NOMO-1 treated with DMSO at 0.1 percent for 48 hours (cell line): ENCODE measurements around the gene SLC7A8.
A peak's percentile ranks its signal among the peaks of the same experiment; 100 is the strongest.

ENCODE experiments used
- DNase-seq: peaks from one replicate; lab custom pipeline; 2025; ENCODE audit not compliant: unreplicated experiment; lab: John Stamatoyannopoulos, UW

The SLC7A8 gene

GRCh38 chr14:23132970-23133369 lies 50.5 kb downstream of the SLC7A8 start:
- DNase-seq, result no peak

GRCh38 chr14:23131482-23131881 lies 52.0 kb downstream of the SLC7A8 start:
- no peak for DNase-seq

GRCh38 chr14:23130871-23131270 lies 52.6 kb downstream of the SLC7A8 start:
- DNase-seq, result no peak

GRCh38 chr14:23129759-23130316 lies 53.6 kb downstream of the SLC7A8 start:
- no peak for DNase-seq

- DNase-seq, result no peak
Observed at GRCh38 chr14:23128969-23129758, 54.3 kb downstream of the SLC7A8 start.

- DNase-seq, result no peak
Observed at GRCh38 chr14:23127861-23128260, 55.6 kb downstream of the SLC7A8 start.

- no peak for DNase-seq
Observed at GRCh38 chr14:23126548-23127278, 56.7 kb downstream of the SLC7A8 start.

- no peak for DNase-seq
Observed at GRCh38 chr14:23125933-23126524, 57.4 kb downstream of the SLC7A8 start.

GRCh38 chr14:23125011-23125410 lies 58.4 kb downstream of the SLC7A8 start:
- DNase-seq, result no peak

- no peak for DNase-seq
Observed at GRCh38 chr14:23124337-23124954, 59.0 kb downstream of the SLC7A8 start.

GRCh38 chr14:23123419-23123818 lies 60.0 kb downstream of the SLC7A8 start:
- DNase-seq, result no peak

- no peak for DNase-seq
Observed at GRCh38 chr14:23122086-23122485, 61.4 kb downstream of the SLC7A8 start.

- DNase-seq, result no peak
Observed at GRCh38 chr14:23121361-23121771, 62.1 kb downstream of the SLC7A8 start.

- peak; percentile 83 for DNase-seq
Observed at GRCh38 chr14:23120541-23121251, 62.8 kb downstream of the SLC7A8 start.

- DNase-seq, result peak; percentile 90
Observed at GRCh38 chr14:23119363-23120327, 63.8 kb downstream of the SLC7A8 start.

GRCh38 chr14:23118506-23119362 lies 64.7 kb downstream of the SLC7A8 start, which contains the start of gene CEBPE:
TSS of gene CEBPE (minus strand) at chr14:23119255. CDS start at chr14:23119091, 164 bp downstream.
- peak; percentile 47 for DNase-seq

GRCh38 chr14:23117371-23118020 lies 66.0 kb downstream of the SLC7A8 start:
- no peak for DNase-seq

- DNase-seq, result no peak
Observed at GRCh38 chr14:23115918-23116317, 67.5 kb downstream of the SLC7A8 start.
